Nephron progenitor cell (in vitro differentiated cells): ENCODE results near the gene YAP1.

Experiments
- DNase-seq: peaks from one replicate; pipeline ENCODE4 v3.0.0; 2021
- H3K27ac Mint-ChIP-seq: 2 replicates; pipeline ENCODE4 v1.8.0; 2021; ENCODE audit warnings: mild to moderate bottlenecking, moderate library complexity, mixed read lengths
- H3K27me3 Mint-ChIP-seq: 2 replicates; pipeline ENCODE4 v1.8.0; 2021; ENCODE audit warnings: mild to moderate bottlenecking, low read depth, mixed read lengths; ENCODE audit not compliant: poor library complexity
- H3K36me3 Mint-ChIP-seq: 2 replicates; pipeline ENCODE4 v1.8.0; 2021; ENCODE audit warnings: low read depth, mixed read lengths
- H3K4me1 Mint-ChIP-seq: 2 replicates; pipeline ENCODE4 v1.8.0; 2021; ENCODE audit warnings: mixed read lengths
- H3K4me3 Mint-ChIP-seq: 2 replicates; pipeline ENCODE4 v1.8.0; 2021; ENCODE audit warnings: mild to moderate bottlenecking, moderate library complexity, mixed read lengths
- H3K9me3 Mint-ChIP-seq: 2 replicates; pipeline ENCODE4 v1.8.0; 2021; ENCODE audit warnings: mild to moderate bottlenecking, moderate library complexity, mixed read lengths
- TF ChIP-seq, protein P1 (sequence below): fragments of 200-600 bp; sonication (generic); IDR thresholded peaks from 2 replicates; pipeline ENCODE4 v1.5.0; 2021; ENCODE audit warnings: antibody characterized with exemption

Gene YAP1

DNA sequence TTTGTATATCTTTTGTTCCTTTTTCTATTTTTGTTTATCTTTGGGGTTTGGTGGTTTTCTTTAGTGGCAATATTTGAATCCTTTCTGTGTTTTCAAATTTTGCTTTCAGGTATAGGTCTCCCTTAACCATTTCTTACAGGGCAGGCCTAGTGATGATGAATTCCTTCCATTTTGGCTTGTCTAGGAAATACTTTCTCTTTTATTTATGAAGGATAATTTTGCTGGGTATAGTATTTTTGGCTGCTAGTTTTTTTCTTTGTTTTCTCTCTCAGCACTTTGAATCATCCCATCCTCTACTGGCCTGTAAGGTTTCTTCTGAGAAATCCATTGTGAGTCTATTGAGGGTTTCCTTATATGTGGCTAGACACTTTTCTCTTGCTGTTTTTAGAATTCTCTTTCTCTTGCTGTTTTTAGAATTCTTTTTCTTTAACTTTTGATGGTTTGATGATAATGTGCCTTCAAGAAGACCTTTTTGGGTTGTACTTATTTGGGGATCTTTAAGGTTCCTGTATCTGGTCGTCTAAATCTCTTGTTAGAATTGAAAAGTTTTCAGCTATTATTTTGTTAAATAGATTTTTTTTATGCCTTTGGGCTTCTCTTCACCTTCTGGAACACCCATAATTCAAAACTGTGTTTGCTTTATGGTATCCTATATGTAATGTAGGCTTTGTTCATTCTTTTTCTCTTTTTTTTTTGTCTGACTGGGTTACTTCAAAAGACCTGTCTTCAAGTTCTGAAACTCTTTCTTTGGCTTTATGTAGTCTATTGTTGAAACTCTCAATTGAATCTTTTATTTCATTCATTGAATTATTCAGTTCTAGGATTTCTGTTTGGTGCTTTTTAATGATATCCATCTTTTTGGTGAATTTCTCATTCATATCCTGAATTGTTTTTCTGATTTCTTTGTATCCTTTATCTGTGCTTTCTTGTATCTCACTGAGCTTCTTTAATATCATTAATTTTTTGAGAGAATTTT, 38.5 kb upstream of the YAP1 start:
- Mint-ChIP-seq H3K4me1 (no peaks in the 10 kb centered on the region), H3K27me3 (no peaks in the 10 kb centered on the region), H3K4me3 (no peak overlapping the region), H3K27ac (no peak overlapping the region), H3K36me3 (peaks cover 41% of the 10 kb centered on the region), H3K9me3 (peaks cover 43% of the 10 kb centered on the region)
- no peak for DNase-seq
- TF ChIP-seq, protein P1, sequence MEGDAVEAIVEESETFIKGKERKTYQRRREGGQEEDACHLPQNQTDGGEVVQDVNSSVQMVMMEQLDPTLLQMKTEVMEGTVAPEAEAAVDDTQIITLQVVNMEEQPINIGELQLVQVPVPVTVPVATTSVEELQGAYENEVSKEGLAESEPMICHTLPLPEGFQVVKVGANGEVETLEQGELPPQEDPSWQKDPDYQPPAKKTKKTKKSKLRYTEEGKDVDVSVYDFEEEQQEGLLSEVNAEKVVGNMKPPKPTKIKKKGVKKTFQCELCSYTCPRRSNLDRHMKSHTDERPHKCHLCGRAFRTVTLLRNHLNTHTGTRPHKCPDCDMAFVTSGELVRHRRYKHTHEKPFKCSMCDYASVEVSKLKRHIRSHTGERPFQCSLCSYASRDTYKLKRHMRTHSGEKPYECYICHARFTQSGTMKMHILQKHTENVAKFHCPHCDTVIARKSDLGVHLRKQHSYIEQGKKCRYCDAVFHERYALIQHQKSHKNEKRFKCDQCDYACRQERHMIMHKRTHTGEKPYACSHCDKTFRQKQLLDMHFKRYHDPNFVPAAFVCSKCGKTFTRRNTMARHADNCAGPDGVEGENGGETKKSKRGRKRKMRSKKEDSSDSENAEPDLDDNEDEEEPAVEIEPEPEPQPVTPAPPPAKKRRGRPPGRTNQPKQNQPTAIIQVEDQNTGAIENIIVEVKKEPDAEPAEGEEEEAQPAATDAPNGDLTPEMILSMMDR = no peak

DNA sequence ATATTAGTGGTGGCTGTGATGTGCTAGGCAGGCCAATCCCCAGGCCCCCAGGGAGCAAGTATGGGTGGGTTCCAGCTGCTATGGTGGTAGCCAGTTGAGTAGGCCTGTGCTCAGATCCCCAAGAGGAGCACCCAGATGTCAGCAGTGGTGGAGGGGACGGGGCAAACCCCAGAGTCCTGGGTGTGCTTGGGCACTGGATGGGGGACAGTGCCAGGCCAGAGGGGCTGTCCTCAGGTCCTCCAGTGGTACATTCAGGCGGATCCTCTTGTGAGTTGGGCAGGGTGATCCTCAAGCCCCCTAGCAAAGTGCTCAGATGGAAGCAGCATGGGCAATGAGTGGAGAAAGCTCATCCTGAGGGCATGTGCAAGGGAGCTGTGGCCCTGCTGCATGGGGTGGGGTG, 37.0 kb upstream of the YAP1 start:
- Mint-ChIP-seq H3K36me3 (peaks cover 41% of the 10 kb centered on the region), H3K9me3 (peaks cover 43% of the 10 kb centered on the region), H3K27ac (no peak overlapping the region), H3K4me1 (no peaks in the 10 kb centered on the region), H3K4me3 (no peak overlapping the region), H3K27me3 (no peaks in the 10 kb centered on the region)
- DNase-seq = no peak
- TF ChIP-seq, protein P1 = no peak

DNA sequence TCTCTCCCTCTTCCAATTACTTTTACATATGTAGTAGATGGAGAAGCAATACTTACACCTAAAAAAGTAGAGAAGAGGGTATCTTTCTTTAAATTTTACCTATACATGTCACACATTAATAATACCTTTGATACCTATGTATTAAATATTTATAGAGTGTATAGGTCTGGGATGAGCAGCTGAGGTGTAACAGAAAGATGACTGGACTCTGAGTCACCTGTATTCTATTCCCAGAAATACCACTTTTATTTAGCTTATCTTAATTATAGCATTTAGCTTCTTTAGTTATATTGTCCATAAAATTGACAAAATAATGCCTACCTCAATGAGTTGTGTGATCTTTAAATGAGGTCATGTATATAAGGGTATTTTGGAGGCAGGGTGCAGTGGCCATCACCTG, 30.6 kb upstream of the YAP1 start:
- no peak for DNase-seq
- TF ChIP-seq, protein P1 = no peak
- no peaks in the 10 kb centered on the region for H3K36me3 Mint-ChIP-seq
- H3K27ac Mint-ChIP-seq = peak overlapping the region; percentile 33
- no peaks in the 10 kb centered on the region for H3K9me3 Mint-ChIP-seq
- H3K27me3 Mint-ChIP-seq = no peaks in the 10 kb centered on the region
- H3K4me3 Mint-ChIP-seq = no peak overlapping the region
- no peaks in the 10 kb centered on the region for H3K4me1 Mint-ChIP-seq

DNA sequence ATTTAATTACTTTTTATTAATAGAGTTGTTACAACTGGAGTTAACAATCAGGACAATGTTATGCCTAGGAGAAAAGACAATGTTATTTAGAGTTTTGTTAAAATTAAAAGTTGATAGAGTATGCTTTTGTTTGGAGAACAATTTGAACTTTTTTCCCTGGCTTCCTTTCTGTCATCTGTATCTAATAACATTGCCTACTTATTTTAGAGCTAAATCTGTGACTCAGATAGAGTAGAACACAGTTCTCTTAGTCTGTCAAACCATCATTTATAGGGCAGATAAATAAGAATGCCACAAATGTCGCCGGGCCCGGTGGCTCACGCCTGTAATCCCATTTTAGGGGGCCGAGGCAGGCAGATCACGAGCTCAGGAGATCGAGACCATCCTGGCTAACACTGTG, 28.9 kb upstream of the YAP1 start:
- H3K9me3 Mint-ChIP-seq = no peaks in the 10 kb centered on the region
- no peaks in the 10 kb centered on the region for H3K4me1 Mint-ChIP-seq
- no peak for DNase-seq
- TF ChIP-seq, protein P1 = no peak
- no peaks in the 10 kb centered on the region for H3K36me3 Mint-ChIP-seq
- H3K27me3 Mint-ChIP-seq = no peaks in the 10 kb centered on the region
- no peak overlapping the region for H3K27ac Mint-ChIP-seq
- no peak overlapping the region for H3K4me3 Mint-ChIP-seq

DNA sequence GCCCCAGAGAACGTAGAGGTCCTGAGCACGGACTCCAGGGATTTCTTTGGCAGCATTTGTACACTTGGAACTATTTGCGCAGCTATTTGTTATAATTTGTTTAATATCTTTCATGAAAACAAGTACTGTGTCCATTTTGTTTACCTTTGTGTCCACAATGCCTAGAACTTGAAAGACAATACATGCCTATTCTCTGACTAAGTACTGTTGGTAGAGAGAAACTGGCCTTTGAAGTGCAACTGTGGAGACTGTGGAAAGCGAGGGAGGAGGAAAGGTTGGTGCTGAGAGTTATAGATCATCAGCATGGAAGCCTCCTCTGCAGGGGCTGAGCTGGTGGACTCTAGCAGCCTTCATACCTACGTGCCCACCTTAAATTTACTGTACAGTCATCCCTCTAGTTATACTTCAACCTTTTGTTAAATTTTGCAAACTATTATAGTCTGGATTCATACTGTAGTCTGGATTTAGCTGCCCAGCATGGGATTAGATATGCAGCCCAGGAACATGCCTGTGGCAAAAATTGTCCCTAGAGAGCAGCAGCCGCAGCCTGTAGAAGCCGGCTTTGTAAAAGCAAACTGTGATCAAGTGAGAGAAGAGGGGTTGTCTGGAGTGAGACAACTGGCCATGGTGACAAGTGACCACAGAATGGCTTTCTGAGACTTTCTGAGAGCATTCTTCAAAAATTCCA, 24.2 kb upstream of the YAP1 start:
- Mint-ChIP-seq H3K27me3 (no peaks in the 10 kb centered on the region), H3K36me3 (no peaks in the 10 kb centered on the region), H3K9me3 (no peaks in the 10 kb centered on the region), H3K4me1 (no peaks in the 10 kb centered on the region), H3K4me3 (no peak overlapping the region), H3K27ac (no peak overlapping the region)
- TF ChIP-seq, protein P1 = no peak
- DNase-seq = no peak
